ENCODE measurements around the gene RBMX. TPM values are rescaled to one million over a fixed set of nuclear protein-coding genes. Genes with fewer than 3 reads are reported as not detected.
"Not testable (repeated sequence)": the region's sequence is repeated elsewhere in the genome, so short reads cannot be mapped to it uniquely, and the experiment has no call there.

Gene RBMX
- total and polyA plus RNA-seq, 2 experiments from 2014 or later = 337 to 601 TPM

DNA sequence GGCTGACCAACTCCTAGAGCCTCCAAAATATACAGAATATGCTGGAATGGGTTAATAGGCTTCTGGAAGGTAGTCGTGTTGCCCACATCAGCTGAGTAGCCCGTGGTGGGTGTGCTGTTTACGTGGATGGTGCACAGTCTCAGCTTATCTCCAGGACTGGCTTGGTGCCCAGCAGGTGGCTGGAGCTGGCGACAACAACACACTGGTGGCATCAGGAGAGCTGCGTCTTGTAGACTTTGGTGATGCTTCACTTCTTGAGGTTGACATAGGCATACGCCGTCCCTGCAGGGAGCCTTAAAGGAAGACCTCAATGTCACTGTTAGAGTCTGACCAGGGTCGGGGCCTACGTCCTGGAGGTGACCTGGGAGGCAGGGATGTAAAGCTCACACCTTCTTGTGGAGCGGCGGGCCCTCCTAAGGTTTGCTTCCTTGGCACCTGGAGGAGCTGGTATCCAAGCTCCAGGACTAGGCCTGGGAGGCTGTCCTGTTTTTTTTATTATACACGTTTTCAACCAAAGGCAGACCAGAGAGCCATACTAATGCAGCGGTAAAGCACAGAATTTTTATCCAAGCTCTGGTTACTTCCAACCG, 26.5 kb upstream of the RBMX start (continued):
- TF ChIP-seq, protein P1, sequence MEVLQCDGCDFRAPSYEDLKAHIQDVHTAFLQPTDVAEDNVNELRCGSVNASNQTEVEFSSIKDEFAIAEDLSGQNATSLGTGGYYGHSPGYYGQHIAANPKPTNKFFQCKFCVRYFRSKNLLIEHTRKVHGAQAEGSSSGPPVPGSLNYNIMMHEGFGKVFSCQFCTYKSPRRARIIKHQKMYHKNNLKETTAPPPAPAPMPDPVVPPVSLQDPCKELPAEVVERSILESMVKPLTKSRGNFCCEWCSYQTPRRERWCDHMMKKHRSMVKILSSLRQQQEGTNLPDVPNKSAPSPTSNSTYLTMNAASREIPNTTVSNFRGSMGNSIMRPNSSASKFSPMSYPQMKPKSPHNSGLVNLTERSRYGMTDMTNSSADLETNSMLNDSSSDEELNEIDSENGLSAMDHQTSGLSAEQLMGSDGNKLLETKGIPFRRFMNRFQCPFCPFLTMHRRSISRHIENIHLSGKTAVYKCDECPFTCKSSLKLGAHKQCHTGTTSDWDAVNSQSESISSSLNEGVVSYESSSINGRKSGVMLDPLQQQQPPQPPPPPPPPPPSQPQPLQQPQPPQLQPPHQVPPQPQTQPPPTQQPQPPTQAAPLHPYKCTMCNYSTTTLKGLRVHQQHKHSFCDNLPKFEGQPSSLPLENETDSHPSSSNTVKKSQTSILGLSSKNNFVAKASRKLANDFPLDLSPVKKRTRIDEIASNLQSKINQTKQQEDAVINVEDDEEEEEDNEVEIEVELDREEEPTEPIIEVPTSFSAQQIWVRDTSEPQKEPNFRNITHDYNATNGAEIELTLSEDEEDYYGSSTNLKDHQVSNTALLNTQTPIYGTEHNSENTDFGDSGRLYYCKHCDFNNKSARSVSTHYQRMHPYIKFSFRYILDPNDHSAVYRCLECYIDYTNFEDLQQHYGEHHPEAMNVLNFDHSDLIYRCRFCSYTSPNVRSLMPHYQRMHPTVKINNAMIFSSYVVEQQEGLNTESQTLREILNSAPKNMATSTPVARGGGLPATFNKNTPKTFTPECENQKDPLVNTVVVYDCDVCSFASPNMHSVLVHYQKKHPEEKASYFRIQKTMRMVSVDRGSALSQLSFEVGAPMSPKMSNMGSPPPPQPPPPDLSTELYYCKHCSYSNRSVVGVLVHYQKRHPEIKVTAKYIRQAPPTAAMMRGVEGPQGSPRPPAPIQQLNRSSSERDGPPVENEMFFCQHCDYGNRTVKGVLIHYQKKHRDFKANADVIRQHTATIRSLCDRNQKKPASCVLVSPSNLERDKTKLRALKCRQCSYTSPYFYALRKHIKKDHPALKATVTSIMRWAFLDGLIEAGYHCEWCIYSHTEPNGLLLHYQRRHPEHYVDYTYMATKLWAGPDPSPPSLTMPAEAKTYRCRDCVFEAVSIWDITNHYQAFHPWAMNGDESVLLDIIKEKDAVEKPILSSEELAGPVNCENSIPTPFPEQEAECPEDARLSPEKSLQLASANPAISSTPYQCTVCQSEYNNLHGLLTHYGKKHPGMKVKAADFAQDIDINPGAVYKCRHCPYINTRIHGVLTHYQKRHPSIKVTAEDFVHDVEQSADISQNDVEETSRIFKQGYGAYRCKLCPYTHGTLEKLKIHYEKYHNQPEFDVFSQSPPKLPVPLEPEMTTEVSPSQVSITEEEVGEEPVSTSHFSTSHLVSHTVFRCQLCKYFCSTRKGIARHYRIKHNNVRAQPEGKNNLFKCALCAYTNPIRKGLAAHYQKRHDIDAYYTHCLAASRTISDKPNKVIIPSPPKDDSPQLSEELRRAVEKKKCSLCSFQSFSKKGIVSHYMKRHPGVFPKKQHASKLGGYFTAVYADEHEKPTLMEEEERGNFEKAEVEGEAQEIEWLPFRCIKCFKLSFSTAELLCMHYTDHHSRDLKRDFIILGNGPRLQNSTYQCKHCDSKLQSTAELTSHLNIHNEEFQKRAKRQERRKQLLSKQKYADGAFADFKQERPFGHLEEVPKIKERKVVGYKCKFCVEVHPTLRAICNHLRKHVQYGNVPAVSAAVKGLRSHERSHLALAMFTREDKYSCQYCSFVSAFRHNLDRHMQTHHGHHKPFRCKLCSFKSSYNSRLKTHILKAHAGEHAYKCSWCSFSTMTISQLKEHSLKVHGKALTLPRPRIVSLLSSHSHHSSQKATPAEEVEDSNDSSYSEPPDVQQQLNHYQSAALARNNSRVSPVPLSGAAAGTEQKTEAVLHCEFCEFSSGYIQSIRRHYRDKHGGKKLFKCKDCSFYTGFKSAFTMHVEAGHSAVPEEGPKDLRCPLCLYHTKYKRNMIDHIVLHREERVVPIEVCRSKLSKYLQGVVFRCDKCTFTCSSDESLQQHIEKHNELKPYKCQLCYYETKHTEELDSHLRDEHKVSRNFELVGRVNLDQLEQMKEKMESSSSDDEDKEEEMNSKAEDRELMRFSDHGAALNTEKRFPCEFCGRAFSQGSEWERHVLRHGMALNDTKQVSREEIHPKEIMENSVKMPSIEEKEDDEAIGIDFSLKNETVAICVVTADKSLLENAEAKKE (CRISPR knock-in tag; IDR thresholded peaks at IDR 0.05) = no peak
- no peak for TF ChIP-seq EZH2phosphoT487 (IDR thresholded peaks at IDR 0.05; ENCODE audit: unreplicated experiment)

DNA sequence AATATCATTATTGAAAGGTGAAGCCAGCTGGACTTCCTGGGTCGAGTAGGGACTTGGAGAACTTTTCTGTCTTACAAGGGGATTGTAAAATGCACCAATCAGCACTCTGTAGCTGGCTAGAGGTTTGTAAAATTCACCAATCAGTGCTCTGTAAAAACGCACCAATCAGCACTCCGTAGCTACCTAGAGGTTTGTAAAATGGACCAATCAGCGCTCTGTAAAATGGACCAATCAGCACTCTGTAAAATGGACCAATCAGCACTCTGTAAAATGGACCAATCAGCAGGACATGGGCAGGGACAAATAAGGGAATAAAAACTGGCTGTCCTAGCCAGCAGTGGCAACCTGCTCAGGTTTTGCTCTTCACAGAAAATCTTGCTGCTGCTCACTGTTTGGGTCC, 23.5 kb upstream of the RBMX start:
- H2AFZ ChIP-seq; H3K9me2 ChIP-seq (ENCODE audit: insufficient read depth); H3K27me3 Mint-ChIP-seq (ENCODE audit: insufficient read depth, low read depth, poor library complexity); H3K36me3 ChIP-seq (ENCODE audit: insufficient read depth); H3K4me3 ChIP-seq; H3K79me2 ChIP-seq (replicated peaks; ENCODE audit: insufficient read depth); H3K4me1 Mint-ChIP-seq; DNase-seq (ENCODE audit: low spot score); H4K20me1 ChIP-seq (replicated peaks; ENCODE audit: insufficient read depth); H3K4me1 ChIP-seq (ENCODE audit: insufficient read depth); H3K4me2 ChIP-seq; ATAC-seq; H3K27ac Mint-ChIP-seq; H3K36me3 Mint-ChIP-seq (ENCODE audit: low read depth); H3K4me3 Mint-ChIP-seq; H3K9me3 Mint-ChIP-seq; H3K27me3 ChIP-seq (ENCODE audit: insufficient read depth); H3K27ac ChIP-seq (ENCODE audit: low read depth); H3F3A ChIP-seq (replicated peaks; ENCODE audit: low read depth): not testable (repeated sequence)

DNA sequence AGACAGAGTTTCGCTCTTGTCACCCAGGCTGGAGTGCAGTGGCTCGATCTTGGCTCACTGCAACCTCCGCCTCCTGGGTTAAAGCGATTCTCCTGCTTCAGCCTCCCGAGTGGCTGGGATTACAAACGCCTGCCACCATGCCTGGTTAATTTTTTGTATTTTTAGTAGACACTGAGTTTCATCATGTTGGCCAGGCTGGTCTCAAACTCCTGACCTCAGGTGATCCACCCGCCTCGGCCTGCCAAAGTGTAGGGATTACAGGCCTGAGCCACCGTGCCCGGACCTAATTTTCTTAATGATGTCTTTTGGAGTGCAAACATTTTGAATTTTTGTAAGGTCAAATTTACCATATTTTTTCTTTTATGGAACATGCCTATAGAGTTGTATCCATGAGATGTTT, 19.5 kb upstream of the RBMX start:
- DNase-seq (ENCODE audit: low spot score); H3K36me3 Mint-ChIP-seq (ENCODE audit: low read depth); H3K9me2 ChIP-seq (ENCODE audit: insufficient read depth); H3K4me1 Mint-ChIP-seq; H3K4me1 ChIP-seq (ENCODE audit: insufficient read depth); H3K4me2 ChIP-seq; H3K4me3 Mint-ChIP-seq; H3K27ac ChIP-seq (ENCODE audit: low read depth); H3F3A ChIP-seq (replicated peaks; ENCODE audit: low read depth); H3K27ac Mint-ChIP-seq; H4K20me1 ChIP-seq (replicated peaks; ENCODE audit: insufficient read depth); H3K27me3 Mint-ChIP-seq (ENCODE audit: insufficient read depth, low read depth, poor library complexity); H3K79me2 ChIP-seq (replicated peaks; ENCODE audit: insufficient read depth); H3K36me3 ChIP-seq (ENCODE audit: insufficient read depth); ATAC-seq; H3K4me3 ChIP-seq; H3K27me3 ChIP-seq (ENCODE audit: insufficient read depth); H2AFZ ChIP-seq; H3K9me3 Mint-ChIP-seq: not testable (repeated sequence)
